Measurements from ENCODE around the gene PDLIM5.
"Not testable (repeated sequence)": the region's sequence is repeated elsewhere in the genome, so short reads cannot be mapped to it uniquely, and the experiment has no call there.

Gene PDLIM5

DNA sequence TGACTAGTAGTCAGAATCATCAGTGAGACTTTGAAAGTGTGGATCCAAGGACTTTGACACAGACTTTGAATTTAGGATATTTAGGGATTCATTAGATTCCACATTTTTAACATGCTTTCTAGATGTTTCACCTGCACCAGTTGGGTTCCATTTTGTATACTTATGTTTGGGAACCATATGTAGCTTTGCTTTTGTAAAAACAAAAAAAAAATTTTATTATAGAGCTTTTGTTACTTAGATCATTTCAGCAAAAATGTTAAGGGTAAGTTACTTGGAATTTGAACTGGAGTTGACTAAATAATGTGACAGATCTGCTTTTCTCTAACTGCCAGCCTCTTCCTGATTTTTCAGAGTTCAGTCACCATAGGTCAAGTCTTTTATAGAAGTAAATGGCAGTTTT, 14.6 kb downstream of the PDLIM5 start:
- H3K4me3 ChIP-seq (ENCODE audit: low read depth, low read length), result no peak overlapping the region
- in situ Hi-C loops (cut with HindIII; ENCODE audit: low pct_ligation_motif_present, low sequenced_read_pairs), result no loop called here
- H3K27me3 ChIP-seq (replicated peaks), result no peaks in the 10 kb centered on the region
- TF ChIP-seq CTCF (IDR thresholded peaks at IDR 0.05; ENCODE audit: low read depth, low read length, missing control alignments), result no peak
- no peak for DNase-seq
- peaks cover 5% of the 10 kb centered on the region for H3K36me3 ChIP-seq (replicated peaks)
- no peak overlapping the region for H3K27ac ChIP-seq

GRCh38 chr4:94466923-94467322, 15.2 kb downstream of the PDLIM5 start:
- in situ Hi-C loops (cut with HindIII; ENCODE audit: low pct_ligation_motif_present, low sequenced_read_pairs), result no loop called here
- no peaks in the 10 kb centered on the region for H3K27me3 ChIP-seq (replicated peaks)

GRCh38 chr4:94468093-94468769, 16.5 kb downstream of the PDLIM5 start:
- H3K27me3 ChIP-seq (replicated peaks), result no peaks in the 10 kb centered on the region
- H3K27ac ChIP-seq, result no peak overlapping the region

More at GRCh38 chr4:94466923-94467322, 15.2 kb downstream of the PDLIM5 start:
- Histone ChIP-seq H3K27ac (no peak overlapping the region), H3K4me3 (ENCODE audit: low read depth, low read length) (no peak overlapping the region), H3K36me3 (replicated peaks) (peaks cover under 1% of the 10 kb centered on the region)
- DNase-seq, result no peak
- TF ChIP-seq CTCF (IDR thresholded peaks at IDR 0.05; ENCODE audit: low read depth, low read length, missing control alignments), result no peak

GRCh38 chr4:94469221-94469784, 17.6 kb downstream of the PDLIM5 start:
- no peaks in the 10 kb centered on the region for H3K27me3 ChIP-seq (replicated peaks)
- DNase-seq, result no peak
- H3K27ac ChIP-seq, result no peak overlapping the region
- H3K36me3 ChIP-seq (replicated peaks), result peaks cover 2% of the 10 kb centered on the region
- in situ Hi-C loops (cut with HindIII; ENCODE audit: low pct_ligation_motif_present, low sequenced_read_pairs), result no loop called here
- no peak for TF ChIP-seq CTCF (IDR thresholded peaks at IDR 0.05; ENCODE audit: low read depth, low read length, missing control alignments)
- no peak overlapping the region for H3K4me3 ChIP-seq (ENCODE audit: low read depth, low read length)

More at GRCh38 chr4:94468093-94468769, 16.5 kb downstream of the PDLIM5 start:
- Histone ChIP-seq H3K36me3 (replicated peaks) (peaks cover 2% of the 10 kb centered on the region), H3K4me3 (ENCODE audit: low read depth, low read length) (no peak overlapping the region)
- no peak for TF ChIP-seq CTCF (IDR thresholded peaks at IDR 0.05; ENCODE audit: low read depth, low read length, missing control alignments)
- in situ Hi-C loops (cut with HindIII; ENCODE audit: low pct_ligation_motif_present, low sequenced_read_pairs), result no loop called here
- DNase-seq, result no peak

- H3K27me3 ChIP-seq (replicated peaks), result no peaks in the 10 kb centered on the region
- DNase-seq, result no peak
- TF ChIP-seq CTCF (IDR thresholded peaks at IDR 0.05; ENCODE audit: low read depth, low read length, missing control alignments), result no peak
- H3K27ac ChIP-seq, result no peak overlapping the region
- H3K4me3 ChIP-seq (ENCODE audit: low read depth, low read length), result no peak overlapping the region
- H3K36me3 ChIP-seq (replicated peaks), result peaks cover 2% of the 10 kb centered on the region
- in situ Hi-C loops (cut with HindIII; ENCODE audit: low pct_ligation_motif_present, low sequenced_read_pairs), result no loop called here
These were observed 18.4 kb downstream of the PDLIM5 start for GRCh38 chr4:94470132-94470531.

DNA sequence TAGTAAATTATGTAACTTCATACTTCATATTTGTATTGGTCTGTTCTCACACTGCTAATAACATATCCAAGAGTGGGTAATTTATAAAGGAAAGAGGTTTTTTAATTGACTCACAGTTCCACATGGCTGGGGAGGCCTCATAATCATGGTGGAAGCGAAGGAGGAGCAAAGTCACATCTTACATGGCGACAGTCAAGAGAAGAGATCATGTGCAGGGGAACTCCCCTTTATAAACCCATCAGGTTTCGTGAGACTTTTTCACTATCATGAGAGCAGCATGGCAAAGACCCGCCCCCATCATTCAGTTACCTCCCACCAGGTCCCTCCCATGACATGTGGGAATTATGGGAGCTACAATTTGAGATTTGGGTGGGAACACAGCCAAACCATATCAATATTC, 19.0 kb downstream of the PDLIM5 start:
- in situ Hi-C loops (cut with HindIII; ENCODE audit: low pct_ligation_motif_present, low sequenced_read_pairs); H3K27me3 ChIP-seq (replicated peaks); DNase-seq; H3K27ac ChIP-seq; H3K4me3 ChIP-seq (ENCODE audit: low read depth, low read length); H3K36me3 ChIP-seq (replicated peaks): not testable (repeated sequence)
